ENCODE results near the gene SPHK1.
"Not testable (repeated sequence)": the region's sequence is repeated elsewhere in the genome, so short reads cannot be mapped to it uniquely, and the experiment has no call there.

Gene SPHK1, protein sequence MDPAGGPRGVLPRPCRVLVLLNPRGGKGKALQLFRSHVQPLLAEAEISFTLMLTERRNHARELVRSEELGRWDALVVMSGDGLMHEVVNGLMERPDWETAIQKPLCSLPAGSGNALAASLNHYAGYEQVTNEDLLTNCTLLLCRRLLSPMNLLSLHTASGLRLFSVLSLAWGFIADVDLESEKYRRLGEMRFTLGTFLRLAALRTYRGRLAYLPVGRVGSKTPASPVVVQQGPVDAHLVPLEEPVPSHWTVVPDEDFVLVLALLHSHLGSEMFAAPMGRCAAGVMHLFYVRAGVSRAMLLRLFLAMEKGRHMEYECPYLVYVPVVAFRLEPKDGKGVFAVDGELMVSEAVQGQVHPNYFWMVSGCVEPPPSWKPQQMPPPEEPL

DNA sequence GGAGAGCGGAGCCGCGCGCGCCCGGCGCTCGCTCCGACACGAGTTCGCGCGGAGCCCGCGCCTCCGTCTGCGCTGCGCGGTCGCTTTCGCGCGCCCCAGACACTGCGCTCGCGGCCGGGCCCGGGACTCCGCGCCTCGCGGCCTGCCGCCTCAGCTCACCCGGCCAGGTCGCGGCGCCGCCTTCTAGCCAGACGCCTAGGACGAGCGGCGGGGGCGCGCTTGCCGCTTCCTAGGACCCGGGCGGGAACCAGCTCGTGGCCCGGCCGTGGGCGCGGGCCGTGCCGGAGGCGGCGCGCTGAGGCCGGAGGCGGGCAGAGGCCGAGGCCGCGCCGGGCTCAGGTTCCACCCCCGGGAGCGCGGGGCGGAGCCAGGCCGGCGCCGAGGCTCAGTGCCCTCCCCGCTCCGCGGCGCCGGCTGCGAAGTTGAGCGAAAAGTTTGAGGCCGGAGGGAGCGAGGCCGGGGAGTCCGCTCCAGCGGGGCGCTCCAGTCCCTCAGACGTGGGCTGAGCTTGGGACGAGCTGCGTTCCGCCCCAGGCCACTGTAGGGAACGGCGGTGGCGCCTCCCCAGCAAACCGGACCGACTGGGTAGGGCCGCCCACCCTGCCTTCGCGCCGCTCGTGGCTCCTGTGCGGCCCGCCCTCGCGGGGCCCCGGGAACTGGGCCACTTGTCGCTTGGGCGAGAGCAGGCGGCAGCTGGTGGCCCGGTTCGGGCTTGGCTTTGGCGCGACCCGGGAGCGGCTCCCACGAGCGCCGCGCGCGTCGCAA is at the start of gene SPHK1:
Gene SPHK1, plus strand, starts transcription at position 388 of the 765 bp plus-strand sequence. CDS start 1,036 bp downstream, outside the sequence.
- DNase-seq = peak; percentile 79

DNA sequence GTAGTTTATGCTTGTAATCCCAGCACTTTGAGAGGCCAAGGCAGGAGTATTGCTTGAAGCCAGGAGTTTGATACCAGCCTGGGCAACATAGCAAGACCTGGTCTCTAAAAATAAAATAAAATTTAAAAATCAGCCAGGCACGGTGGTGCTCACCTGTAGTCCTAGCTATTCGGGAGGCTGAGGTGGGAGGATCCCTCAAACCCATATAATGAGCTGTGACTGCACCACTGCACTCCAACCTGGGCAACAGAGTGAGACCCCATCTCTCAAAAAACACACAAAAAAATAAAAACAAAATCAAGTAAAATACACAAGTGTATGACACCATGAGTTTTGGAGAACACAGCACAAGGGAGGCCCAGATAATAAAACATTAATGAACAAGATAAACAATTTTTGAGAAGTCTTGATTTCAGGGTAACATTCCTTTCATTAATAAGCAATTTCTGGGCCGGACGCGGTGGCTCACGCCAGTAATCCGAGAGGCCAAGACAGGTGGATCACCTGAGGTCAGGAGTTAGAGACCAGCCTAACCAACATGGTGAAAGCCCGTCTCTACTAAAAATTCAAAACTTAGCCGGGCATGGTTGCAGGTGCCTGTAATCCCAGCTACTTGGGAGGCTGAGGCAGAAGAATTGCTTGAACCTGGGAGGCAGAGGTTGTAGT is 48.6 kb upstream of the SPHK1 start:
- no peak for DNase-seq

DNA sequence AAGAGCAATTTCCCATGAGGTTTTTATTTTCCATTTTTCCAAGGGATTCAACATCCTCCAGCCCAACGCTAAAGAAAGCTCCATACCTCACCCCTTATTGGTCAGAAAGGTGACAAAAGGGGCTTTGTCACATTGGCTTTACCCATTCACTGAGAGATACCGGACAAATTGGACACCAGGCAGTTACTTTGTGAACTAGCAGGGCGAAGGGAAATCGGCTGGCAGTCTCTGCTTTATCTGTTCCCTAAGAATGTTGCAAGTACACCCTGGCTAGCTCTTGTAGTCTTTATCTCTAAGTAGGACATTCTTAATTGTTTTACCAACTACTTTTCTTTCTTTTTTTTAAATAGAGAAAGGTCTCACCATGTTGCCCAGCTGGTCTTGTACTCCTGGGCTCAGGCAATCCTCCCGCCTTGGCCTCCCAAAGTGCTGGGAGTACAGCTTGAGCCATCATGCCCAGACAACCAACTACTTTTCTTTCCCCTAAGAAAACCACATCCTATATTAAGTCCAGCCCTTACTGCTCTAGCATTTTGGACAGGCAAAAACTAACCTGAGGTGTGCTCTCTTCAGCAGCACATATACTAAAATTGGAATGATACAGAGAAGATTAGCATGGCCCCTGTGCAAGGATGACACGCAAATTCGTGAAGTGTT is 47.5 kb upstream of the SPHK1 start:
- DNase-seq = no peak

DNA sequence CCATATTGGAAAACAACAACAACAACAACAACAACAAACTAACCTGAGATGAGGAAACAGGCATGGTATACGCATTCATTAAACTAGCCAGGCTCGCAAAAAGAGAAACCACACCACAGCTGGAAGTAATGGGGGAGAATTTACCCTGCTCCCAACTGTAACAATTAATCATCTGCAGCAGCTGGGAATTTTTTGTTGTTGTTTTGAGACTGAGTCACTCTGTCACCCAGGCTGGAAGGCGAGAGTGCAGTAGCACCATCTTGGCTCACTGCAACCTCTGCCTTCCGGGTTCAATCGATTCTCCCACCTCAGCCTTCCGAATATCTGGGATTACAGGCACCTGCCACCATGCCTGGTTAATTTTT is 47.0 kb upstream of the SPHK1 start:
- no peak for DNase-seq

DNA sequence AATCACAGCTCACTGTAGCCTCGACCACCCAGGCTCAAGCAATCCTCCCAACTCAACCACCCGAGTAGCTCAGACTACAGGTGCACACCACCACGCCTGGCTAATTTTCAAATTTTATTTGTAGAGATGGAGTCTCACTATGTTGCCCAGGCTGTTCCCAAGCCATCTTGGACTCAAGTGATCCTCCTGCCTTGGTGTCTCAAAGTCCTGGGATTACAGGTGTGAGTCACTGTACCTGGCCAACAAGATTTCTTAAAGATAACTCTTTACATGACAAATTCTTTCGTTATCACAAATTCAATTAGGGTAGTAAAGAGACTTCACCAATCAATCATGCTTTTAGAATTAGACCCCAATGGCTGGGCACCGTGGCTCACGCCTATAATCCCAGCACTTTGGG is 43.1 kb upstream of the SPHK1 start:
- no peak for DNase-seq

DNA sequence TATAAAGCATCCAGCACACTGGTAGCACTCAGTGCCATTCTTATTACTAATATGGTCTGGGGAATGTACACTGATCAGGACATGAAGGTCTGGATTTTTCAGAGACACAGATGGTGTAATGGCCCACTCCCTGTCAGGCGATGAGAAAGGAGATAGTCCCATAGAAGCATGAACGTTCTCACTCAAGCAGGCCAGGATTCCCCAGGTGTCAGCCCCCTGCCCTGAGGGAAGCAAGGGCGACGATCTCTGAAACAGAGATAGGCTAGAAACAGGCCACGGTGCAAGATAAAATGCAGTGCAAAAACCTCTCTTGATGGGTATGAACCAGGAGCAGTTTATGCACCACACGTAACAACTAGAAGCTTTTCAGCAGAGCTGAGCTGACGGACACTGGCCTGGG is 41.3 kb upstream of the SPHK1 start:
- DNase-seq = no peak

DNA sequence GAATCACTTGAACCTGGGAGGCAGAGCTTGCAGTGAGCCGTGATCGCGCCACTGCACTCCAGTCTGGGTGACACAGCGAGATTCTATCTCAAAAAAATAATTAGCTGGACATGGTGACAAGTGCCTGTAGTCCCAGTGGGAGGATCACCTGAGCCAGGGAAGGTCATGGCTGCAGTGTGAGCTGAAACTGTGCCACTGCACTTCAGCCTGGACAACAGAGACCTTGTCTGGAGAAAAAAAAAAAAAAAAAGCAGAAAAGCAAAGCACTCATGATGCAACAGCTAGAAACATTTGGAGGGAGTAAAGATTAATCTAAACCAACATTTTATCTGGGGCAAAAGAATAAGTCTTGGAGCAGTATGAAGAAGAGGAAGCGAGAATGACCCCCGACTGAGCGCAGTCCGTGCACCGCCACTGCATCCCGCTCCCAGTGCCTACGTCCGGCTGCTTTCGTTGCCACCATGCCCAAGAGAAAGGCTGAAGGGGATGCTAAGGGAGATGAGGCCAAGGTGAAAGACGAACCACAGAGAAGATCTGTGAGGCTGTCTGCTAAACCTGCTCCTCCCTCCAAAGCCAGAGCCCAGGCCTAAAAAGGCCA is 38.9 kb upstream of the SPHK1 start:
- DNase-seq = no peak

DNA sequence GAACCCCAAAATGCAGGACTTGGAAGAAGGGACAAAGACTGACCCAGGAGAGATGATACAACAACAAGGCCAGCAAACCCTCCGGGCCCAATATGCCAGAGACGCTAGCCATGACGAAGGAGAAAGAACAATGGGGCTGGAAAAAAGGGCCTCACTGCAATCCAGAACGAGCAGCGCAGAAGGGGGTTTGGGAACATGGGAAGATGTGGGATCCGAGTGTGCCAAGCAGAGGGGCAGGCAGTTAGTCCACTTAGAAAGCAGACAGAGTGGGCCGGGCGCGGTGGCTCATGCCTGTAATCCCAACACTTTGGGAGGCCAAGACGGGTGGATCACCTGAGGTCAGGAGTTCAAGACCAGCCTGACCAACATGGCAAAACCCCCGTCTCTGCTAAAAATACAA is 37.5 kb upstream of the SPHK1 start:
- DNase-seq = not testable (repeated sequence)

DNA sequence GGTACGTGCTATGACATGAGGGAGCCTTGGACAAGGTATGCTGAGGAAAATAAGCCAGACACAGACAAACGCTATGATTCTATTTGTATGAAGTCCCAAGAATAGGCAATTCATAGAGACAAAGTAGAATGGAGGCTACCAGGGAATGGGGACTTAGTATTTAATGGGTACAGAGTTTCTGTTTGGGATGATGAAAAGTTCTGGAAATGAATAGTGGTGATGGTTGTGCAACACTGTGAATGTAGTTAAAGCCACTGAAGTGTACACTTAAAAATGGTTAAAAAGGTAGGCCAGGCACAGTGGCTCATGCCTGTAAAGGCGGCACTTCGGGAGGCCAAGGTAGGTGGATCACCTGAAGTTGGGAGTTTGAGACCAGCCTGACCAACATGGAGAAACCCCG is 33.9 kb upstream of the SPHK1 start:
- DNase-seq = no peak

DNA sequence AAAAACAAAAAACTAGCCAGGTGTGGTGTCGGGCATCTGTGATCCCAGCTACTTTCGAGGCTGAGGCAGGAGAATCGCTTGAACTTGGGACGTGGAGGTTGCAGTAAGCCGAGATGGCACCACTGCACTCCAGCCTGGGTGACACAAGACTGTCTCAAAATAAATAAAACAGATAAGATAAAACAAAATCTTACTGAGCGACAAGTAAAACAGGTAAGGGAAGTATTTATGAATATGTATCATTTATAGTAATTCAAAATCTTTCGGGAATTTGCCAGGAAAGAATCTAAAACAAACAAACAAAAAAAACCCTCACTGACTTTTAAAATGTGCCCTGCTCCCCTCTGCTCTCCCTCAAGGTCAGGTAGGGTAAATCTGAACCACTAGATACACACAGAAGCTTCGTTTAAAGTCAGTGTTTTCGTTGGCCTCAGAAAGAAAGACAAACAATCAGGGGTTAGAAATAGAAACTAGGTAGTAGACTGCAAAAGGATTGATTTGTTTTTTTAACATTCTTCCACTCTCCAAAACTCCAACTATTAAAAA is 32.8 kb upstream of the SPHK1 start:
- DNase-seq = no peak

DNA sequence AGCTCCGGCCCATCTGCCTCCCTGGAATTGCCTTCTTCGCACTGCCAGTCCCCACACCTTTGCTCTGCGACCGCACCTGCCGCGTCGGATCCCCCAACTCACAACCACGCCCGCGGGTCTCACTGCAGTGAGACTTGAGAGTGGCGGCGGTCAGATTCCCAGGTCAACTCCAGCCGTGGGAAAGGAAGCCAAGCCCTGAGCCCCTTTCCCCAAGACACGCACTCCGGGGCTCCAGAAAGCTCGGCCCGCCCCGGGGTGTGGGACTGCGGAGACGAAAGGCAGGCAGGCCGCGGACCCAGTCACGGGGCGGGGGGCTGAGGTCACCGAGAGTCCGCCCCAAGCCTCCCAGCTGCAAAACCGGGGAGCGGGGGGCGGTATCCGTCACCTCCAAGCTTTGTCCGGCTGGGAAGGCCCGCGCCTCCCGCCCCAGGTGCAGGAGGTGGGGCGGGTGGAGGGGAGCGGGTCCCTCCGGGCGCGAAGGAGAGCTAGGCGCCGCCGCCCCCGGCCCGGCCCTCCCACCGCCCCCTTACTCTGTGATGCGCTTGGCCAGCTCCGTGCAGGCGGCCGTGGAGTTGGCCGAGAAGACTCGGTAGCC is 31.3 kb upstream of the SPHK1 start:
- DNase-seq = no peak

DNA sequence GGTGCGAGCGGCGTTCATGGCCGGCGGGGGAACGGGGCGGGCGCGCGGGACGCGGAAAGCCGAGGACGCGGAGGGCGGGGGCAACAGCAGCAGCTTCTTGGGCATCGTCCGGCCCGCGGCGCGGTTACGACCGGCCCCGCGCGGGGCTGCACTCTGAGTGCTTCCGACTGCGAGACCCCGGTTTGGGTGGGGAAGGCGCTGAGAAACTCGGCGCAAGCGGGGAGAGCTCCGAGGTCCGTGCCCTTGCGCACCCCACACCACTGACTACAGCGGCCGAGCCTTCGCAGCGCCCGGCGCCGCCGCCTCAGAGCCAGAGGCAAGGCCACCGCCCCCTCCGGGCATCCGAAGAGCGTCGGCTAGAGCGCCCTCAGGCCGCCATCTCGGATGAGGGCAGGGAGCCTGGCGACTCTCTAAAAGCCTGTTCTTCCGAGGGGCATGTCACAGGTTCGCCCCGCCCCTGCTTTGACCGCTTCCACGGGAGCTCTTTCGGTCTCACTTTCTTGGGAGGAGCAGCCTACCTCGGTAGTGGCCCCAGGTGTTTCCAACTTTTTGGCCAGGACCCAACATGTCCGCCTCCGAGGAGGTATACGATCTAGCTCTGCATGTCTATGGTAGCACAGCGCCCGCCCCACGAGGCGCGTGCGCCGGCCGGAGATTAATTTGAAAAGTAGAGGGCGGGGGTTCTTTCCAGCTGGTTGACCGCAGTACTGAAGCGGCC is 30.7 kb upstream of the SPHK1 start, which contains the start of gene PRPSAP1:
Gene PRPSAP1, minus strand, starts transcription at position 318 of the 718 bp plus-strand sequence. Its CDS starts 213 bp downstream, at position 105.
- DNase-seq = peak; percentile 85

DNA sequence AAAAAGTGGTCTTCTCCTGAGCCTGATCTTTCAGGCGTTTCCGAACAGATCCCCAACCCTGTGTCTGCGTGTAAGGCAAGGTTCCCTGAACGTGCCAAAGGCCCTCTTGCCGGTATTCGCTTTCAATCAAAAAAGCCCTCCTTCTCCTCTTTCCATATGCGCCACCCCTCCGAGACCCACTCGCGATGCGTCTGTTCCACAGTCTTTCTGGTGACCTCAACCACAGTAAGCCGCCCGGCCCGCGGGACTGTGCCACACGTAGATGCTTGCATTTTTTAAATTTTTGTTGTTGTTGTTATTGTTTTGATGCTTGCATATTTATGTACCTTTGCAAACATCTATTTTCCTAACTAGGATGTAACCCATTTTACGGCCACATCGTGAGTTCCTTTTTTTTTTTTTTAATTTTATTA is 30.1 kb upstream of the SPHK1 start:
- DNase-seq = no peak

DNA sequence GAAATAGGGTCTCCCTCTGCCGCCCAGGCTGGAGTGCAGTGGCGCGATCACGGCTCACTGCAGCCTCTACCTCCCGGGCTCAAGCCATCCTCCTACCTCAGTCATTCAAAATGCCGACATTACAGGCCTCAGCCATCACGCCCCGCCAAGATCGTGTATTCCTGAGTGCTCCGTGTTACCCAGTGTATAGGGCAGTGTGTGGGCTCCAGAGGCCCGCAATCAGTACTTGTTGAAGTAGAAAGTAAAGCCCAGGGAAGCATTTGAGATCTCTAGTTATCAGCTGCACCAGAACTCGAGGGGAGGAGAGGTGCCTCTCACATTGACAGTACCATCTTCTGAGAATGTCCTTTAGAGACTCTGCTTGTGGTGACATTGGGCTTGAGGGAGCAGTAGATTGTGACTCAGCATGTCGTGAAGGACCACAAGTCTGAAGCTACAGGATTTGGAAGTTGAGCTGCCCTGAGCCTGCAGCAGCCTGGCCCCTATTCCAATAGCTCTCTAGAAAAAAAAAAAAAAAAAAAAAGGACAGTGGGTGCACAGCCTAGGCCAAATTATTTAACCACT is 29.6 kb upstream of the SPHK1 start:
- peak; percentile 9 for DNase-seq

DNA sequence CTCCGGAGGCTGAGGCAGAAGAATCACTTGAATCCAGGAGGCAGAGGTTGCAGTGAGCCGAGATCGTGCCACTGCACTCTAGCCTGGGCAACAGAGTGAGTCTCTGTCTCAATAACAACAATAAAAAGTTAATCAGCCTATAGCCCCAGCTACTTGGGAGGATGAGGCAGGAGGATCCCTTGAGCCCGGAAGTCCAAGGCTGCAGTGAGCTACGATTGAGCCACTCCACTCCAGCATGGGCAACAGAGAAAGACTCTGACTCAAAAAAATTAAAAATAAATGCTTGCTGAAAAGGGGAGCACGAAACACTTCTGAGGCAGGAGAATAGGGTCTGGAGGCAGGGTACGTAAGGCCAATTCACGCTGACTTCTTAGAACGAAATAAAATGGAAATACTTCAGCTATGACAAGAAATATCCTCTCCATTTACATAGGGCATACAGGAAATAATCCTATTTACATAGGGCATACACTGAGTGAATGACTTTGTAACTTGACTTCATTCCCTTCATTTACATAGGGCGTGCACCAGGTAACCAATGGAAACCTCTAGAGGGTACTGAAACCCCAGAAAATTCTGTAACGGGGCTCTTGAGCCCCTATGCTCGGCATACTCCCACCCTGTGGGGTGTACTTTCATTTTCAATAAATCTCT is 27.5 kb upstream of the SPHK1 start:
- DNase-seq = no peak

DNA sequence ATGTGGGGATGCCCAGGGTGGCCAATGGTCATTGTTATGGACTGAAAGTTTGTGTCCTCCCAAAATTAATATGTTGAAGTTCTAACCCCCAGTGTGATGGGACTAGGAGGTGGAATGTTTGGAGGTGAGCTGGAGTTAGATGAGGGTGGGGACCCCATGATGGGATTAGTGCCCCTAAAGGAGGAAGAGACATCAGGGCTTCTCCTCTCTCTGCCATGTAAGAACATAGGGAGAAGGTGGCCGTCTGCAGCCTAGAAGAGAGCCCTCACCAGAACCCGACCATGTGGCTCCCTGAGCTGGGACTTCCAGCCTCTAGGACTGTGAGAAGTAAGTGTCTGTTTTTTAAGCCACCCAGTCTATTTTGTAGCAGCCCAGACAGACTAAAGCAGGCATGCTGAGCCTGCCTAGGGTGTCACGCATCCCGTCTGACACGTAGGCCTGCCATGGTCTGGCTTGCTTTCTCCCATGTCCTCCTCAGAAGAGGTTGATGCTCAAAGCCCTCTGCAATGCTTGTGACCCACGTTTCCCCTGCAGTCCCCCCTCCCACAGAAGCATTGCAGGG is 26.7 kb upstream of the SPHK1 start:
- no peak for DNase-seq

DNA sequence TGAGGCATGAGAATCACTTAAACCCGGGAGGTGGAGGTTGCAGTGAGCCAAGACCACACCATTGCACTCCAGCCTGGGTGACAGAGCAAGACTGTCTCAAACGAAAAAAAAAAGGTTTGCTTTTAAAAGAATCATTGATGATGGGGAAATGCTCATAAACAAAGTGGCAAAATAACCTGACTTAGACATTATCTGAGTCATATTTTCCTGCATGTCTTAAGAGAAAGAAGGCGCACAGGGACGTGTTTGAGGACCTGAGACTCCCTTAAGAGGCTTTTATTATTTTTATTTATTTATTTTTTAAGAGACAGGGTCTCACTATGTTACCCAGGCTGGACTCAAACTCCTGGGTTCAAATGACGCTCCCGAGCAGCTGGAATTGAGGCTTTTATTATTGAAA is 25.0 kb upstream of the SPHK1 start:
- no peak for DNase-seq

DNA sequence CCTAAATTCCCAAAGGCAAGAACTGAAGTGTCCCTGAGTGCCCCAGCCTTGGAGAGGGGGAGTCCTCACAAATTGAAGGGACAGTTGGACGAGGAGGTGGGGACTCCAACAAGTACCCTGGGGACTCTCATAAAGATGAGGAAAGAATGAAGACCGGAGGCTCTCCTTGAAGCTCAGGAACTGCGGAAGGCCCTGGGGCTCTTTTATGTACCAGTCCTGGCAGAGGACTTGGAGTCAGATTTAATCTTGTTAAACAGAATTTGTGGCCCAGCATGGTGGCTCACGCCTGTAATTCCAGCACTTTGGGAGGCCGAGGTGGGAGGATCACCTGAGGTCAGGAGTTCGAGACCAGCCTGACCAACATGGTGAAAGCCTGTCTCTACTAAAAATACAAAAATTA is 24.6 kb upstream of the SPHK1 start:
- DNase-seq = not testable (repeated sequence)

DNA sequence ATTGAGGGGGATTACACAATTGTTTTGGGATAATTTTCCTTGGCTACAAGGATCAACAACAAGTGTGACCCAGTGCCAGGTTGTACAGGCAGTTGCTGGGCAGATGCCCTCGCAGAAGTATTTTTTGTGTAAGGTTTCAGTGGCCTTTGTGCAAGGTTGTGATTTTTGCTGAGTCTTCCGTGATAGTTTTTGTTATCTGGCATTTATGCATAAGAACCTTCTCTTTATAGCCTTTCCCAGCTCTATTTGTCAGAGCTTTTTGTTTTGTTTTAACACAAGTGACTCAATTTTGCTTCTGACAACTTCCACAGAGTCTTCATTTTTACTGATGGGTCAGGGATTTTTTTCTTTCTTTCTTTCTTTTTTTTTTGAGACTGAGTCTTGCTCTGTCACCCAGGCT is 23.9 kb upstream of the SPHK1 start:
- DNase-seq = no peak

Data from activated CD4-positive, alpha-beta T cell treated with anti-CD3 and anti-CD28 coated beads for 48 hours (primary cell).